HG03571 (cell line): ENCODE data around the gene INTS11.
"Not testable (repeated sequence)": the region's sequence is repeated elsewhere in the genome, so short reads cannot be mapped to it uniquely, and the experiment has no call there.

Experiments
- ATAC-seq: cut with Tn5 transposase; IDR thresholded peaks from one replicate; pipeline ENCODE4 v1.9.1; 2021; ENCODE audit not compliant: unreplicated experiment

INTS11 gene

GRCh38 chr1:1324524-1325287, at the start of gene INTS11, which contains the start of gene CPTP:
TSS of gene INTS11 (minus strand) at chr1:1324660. CDS start at chr1:1324608, 52 bp downstream.
TSS of gene CPTP (plus strand) at chr1:1324802. CDS start at chr1:1326911, 2,109 bp downstream.
- peak; percentile 53 for ATAC-seq

GRCh38 chr1:1373815-1374588, 49.5 kb upstream of the INTS11 start:
- ATAC-seq = no peak

- no peak for ATAC-seq
Observed at GRCh38 chr1:1373051-1373814, 48.8 kb upstream of the INTS11 start.

- no peak for ATAC-seq
Observed at GRCh38 chr1:1371746-1372711, 47.6 kb upstream of the INTS11 start.

- ATAC-seq = no peak
Observed at GRCh38 chr1:1371364-1371745, 46.9 kb upstream of the INTS11 start.

GRCh38 chr1:1370771-1371300, 46.4 kb upstream of the INTS11 start:
- ATAC-seq = no peak

- not testable (repeated sequence) for ATAC-seq
Observed at GRCh38 chr1:1370094-1370493, 45.6 kb upstream of the INTS11 start.

GRCh38 chr1:1367315-1367714, 42.9 kb upstream of the INTS11 start:
- no peak for ATAC-seq

GRCh38 chr1:1366699-1367066, 42.2 kb upstream of the INTS11 start:
- no peak for ATAC-seq

GRCh38 chr1:1365875-1366698, 41.6 kb upstream of the INTS11 start:
- ATAC-seq = no peak

- no peak for ATAC-seq
Observed at GRCh38 chr1:1364266-1364665, 39.8 kb upstream of the INTS11 start.

GRCh38 chr1:1361982-1362423, 37.5 kb upstream of the INTS11 start:
- no peak for ATAC-seq

- ATAC-seq = no peak
Observed at GRCh38 chr1:1361233-1361981, 36.9 kb upstream of the INTS11 start.

- ATAC-seq = no peak
Observed at GRCh38 chr1:1360506-1361169, 36.2 kb upstream of the INTS11 start.

GRCh38 chr1:1359664-1360468, 35.4 kb upstream of the INTS11 start:
- no peak for ATAC-seq

- no peak for ATAC-seq
Observed at GRCh38 chr1:1359308-1359663, 34.8 kb upstream of the INTS11 start.
